ENCODE measurements around the gene ZBTB18. TPM values are rescaled to one million over a fixed set of nuclear protein-coding genes. Genes with fewer than 3 reads are reported as not detected.

The ZBTB18 gene
- polyA plus RNA-seq, 1 donor = 27.3 TPM

Other genes starting within 250 kb of the ZBTB18 start
- 27.7 TPM for gene AKT3, start 201.0 kb upstream of the ZBTB18 start, polyA plus RNA-seq (ENCODE audit: insufficient read length)